Measurements from ENCODE around the gene ACY1.

ACY1 gene

DNA sequence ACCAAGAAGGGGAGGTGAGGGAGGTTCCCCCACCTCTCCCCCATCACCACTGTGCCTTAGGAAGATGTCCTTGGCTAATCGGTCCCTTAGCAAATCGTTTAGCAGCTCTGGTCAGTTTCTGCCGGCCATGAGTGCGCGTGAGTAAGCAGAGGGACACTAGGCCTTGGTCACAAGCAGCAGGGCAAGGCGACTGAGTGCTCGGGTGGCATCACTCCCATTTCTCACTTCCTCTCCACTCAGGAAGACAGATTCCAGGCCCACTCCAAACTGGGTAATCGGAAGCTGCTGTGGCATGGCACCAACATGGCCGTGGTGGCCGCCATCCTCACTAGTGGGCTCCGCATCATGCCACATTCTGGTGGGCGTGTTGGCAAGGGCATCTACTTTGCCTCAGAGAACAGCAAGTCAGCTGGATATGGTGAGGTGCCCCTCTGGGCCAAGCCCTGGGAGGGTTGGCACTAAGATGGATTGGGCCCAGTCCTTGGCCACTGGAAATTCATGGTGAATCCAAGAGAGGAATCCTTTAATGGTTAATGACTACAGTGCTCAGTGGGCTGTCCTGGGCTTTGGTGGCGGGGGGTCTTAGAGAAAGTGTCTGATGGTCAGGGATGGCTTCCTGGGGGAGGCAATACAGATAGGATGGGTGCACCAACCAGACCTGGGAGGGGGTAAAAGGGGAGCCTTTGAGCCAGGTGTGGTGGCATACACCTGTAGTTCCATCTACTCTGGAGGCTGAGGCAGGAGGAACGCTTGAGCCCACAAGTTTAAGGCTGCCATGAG is 37.2 kb upstream of the ACY1 start (continued):
- TF ChIP-seq ZNF404 (tag by site-specific recombination; IDR thresholded peaks at IDR 0.05) (no peak), ZNF670 (tag by site-specific recombination; IDR thresholded peaks at IDR 0.05; ENCODE audit: low read depth) (no peak), ZNF138 (tag by site-specific recombination; IDR thresholded peaks at IDR 0.05; ENCODE audit: borderline replicate concordance) (no peak)
- TF ChIP-seq, protein P1, sequence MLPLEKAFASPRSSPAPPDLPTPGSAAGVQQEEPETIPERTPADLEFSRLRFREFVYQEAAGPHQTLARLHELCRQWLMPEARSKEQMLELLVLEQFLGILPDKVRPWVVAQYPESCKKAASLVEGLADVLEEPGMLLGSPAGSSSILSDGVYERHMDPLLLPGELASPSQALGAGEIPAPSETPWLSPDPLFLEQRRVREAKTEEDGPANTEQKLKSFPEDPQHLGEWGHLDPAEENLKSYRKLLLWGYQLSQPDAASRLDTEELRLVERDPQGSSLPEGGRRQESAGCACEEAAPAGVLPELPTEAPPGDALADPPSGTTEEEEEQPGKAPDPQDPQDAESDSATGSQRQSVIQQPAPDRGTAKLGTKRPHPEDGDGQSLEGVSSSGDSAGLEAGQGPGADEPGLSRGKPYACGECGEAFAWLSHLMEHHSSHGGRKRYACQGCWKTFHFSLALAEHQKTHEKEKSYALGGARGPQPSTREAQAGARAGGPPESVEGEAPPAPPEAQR (tag by site-specific recombination; IDR thresholded peaks at IDR 0.05): no peak

DNA sequence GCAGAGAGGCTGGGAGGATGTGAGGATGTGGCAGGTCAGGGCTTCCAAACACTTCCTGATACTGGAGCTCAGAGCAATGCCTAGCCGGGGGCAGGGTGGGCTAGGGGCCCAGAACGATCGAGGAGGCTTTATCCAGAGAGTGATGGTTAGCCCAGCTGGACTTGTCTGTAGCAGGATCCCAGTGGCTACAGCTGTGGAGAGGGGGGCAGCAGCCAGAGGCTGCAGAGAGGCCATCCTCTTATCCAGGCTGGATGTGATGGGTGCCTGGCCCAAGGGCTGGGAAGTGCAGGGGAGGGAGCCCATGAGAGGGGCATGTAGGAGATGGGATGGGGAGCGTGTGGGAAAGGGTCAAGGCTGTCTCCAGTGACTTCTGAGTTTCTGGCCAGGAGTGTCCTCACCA is 36.5 kb upstream of the ACY1 start:
- peaks cover 4% of the 10 kb centered on the region for H3K4me1 ChIP-seq (ENCODE audit: control insufficient read depth, insufficient read depth, low read length)
- no peak overlapping the region for H3K4me3 ChIP-seq (ENCODE audit: low read depth, low read length)
- H3K27ac ChIP-seq (ENCODE audit: extremely low read depth, low read depth, low read length): no peak overlapping the region
- peaks cover 0 to 15% of the 10 kb centered on the region in 2 experiments; a peak in 1 of 3 replicates for H3K36me3 ChIP-seq (ENCODE audit: control insufficient read depth in 2 of 2, insufficient read depth in 1 of 2, low read length in 2 of 2)
- POLR2A ChIA-PET: no interaction called here
- H3K9me3 ChIP-seq (ENCODE audit: control insufficient read depth, insufficient read depth, low read depth, low read length): no peaks in the 10 kb centered on the region
- TF ChIP-seq, protein P2, sequence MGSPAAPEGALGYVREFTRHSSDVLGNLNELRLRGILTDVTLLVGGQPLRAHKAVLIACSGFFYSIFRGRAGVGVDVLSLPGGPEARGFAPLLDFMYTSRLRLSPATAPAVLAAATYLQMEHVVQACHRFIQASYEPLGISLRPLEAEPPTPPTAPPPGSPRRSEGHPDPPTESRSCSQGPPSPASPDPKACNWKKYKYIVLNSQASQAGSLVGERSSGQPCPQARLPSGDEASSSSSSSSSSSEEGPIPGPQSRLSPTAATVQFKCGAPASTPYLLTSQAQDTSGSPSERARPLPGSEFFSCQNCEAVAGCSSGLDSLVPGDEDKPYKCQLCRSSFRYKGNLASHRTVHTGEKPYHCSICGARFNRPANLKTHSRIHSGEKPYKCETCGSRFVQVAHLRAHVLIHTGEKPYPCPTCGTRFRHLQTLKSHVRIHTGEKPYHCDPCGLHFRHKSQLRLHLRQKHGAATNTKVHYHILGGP (tag by site-specific recombination; IDR thresholded peaks at IDR 0.05): no peak
- no peak for TF ChIP-seq ZNF670 (tag by site-specific recombination; IDR thresholded peaks at IDR 0.05; ENCODE audit: low read depth)
- TF ChIP-seq ZNF555 (tag by site-specific recombination; conservative IDR thresholded peaks at IDR 0.05): no peak
- no peak for TF ChIP-seq ZNF768 (tag by site-specific recombination; IDR thresholded peaks at IDR 0.05)
- TF ChIP-seq ZFP69B (tag by site-specific recombination; IDR thresholded peaks at IDR 0.05): no peak
- TF ChIP-seq, protein P3, sequence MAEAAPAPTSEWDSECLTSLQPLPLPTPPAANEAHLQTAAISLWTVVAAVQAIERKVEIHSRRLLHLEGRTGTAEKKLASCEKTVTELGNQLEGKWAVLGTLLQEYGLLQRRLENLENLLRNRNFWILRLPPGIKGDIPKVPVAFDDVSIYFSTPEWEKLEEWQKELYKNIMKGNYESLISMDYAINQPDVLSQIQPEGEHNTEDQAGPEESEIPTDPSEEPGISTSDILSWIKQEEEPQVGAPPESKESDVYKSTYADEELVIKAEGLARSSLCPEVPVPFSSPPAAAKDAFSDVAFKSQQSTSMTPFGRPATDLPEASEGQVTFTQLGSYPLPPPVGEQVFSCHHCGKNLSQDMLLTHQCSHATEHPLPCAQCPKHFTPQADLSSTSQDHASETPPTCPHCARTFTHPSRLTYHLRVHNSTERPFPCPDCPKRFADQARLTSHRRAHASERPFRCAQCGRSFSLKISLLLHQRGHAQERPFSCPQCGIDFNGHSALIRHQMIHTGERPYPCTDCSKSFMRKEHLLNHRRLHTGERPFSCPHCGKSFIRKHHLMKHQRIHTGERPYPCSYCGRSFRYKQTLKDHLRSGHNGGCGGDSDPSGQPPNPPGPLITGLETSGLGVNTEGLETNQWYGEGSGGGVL (tag by site-specific recombination; IDR thresholded peaks at IDR 0.05): no peak
- CTCF ChIA-PET: interaction anchor here (1.0 to 1.6 kb wide), 2 partner anchors 27 to 147 kb away, joined by 3 read pairs; partner anchors contain the start of gene ABHD14B

DNA sequence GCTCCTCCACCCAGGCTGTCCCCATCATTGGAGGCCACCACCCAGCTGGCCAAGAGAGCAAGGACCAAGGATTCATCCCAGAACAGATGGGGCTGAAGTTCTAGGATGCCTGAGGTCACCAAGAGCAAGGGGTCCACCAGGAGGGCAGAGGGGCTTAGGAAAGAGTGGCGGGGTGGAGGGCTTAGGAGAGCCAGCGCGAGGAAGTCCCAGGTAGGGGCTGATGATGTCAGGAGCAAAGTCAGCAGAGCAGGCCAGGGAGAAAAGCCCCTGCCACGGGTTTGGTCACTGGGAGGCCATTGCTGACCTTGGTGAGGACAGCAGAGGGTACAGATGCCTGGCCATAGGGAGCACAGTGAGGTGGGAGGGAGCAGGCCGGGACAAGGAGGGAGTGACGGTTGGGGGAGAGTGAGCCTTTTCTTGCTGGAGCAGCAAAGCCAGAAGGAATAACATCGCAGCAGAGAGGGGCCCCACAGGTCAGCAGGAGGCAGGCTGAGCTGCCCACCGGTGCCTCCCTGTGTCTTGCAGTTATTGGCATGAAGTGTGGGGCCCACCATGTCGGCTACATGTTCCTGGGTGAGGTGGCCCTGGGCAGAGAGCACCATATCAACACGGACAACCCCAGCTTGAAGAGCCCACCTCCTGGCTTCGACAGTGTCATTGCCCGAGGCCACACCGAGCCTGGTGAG is 36.0 kb upstream of the ACY1 start:
- CTCF ChIA-PET: interaction anchor here (1.6 kb wide), 1 partner anchor 26 kb away, joined by 3 read pairs; the partner anchor contains the start of gene ABHD14B
- H3K4me3 ChIP-seq (ENCODE audit: low read depth, low read length): no peak overlapping the region
- H3K27ac ChIP-seq (ENCODE audit: extremely low read depth, low read depth, low read length): no peak overlapping the region
- POLR2A ChIA-PET: no interaction called here
- H3K9me3 ChIP-seq (ENCODE audit: control insufficient read depth, insufficient read depth, low read depth, low read length): no peaks in the 10 kb centered on the region
- peaks cover 2% of the 10 kb centered on the region for H3K4me1 ChIP-seq (ENCODE audit: control insufficient read depth, insufficient read depth, low read length)
- no peak for TF ChIP-seq ZFP3 (tag by site-specific recombination; IDR thresholded peaks at IDR 0.05; ENCODE audit: low read depth)
- TF ChIP-seq, protein P4, sequence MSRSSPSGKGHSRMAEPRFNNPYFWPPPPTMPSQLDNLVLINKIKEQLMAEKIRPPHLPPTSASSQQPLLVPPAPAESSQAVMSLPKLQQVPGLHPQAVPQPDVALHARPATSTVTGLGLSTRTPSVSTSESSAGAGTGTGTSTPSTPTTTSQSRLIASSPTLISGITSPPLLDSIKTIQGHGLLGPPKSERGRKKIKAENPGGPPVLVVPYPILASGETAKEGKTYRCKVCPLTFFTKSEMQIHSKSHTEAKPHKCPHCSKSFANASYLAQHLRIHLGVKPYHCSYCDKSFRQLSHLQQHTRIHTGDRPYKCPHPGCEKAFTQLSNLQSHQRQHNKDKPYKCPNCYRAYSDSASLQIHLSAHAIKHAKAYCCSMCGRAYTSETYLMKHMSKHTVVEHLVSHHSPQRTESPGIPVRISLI (tag by site-specific recombination; IDR thresholded peaks at IDR 0.05): no peak
- no peak for TF ChIP-seq ZNF311 (tag by site-specific recombination; IDR thresholded peaks at IDR 0.05; ENCODE audit: borderline replicate concordance)
- TF ChIP-seq GLIS1 (tag by site-specific recombination; IDR thresholded peaks at IDR 0.05): no peak
- TF ChIP-seq ZNF837 (tag by site-specific recombination; IDR thresholded peaks at IDR 0.05): no peak
- TF ChIP-seq ZNF555 (tag by site-specific recombination; conservative IDR thresholded peaks at IDR 0.05): no peak
- no peak for TF ChIP-seq ZNF791 (tag by site-specific recombination; IDR thresholded peaks at IDR 0.05)
- TF ChIP-seq, protein P1 (tag by site-specific recombination; IDR thresholded peaks at IDR 0.05): no peak
- peaks cover 0 to 15% of the 10 kb centered on the region in 2 experiments; a peak in 1 of 3 replicates for H3K36me3 ChIP-seq (ENCODE audit: control insufficient read depth in 2 of 2, insufficient read depth in 1 of 2, low read length in 2 of 2)

All from HEK293 (cell line).